Motor neuron (in vitro differentiated cells): Measurements from ENCODE around the gene ST6GAL1. TPM values are rescaled to one million over a fixed set of nuclear protein-coding genes. Genes with fewer than 3 reads are reported as not detected.
"Not testable (repeated sequence)": the region's sequence is repeated elsewhere in the genome, so short reads cannot be mapped to it uniquely, and the experiment has no call there.

Experiments used
- ATAC-seq, 8 experiments: fragments of 200-7000 bp; cut with Tn5 transposase; replicated peaks in 6 of 8; 2 replicates each; pipeline ENCODE4 v1.8.0; 2021; ENCODE audit warnings: mild to moderate bottlenecking in 8 of 8, moderate library complexity in 8 of 8
- H3K27ac ChIP-seq, 2 donors: fragments of 250-450 bp; sonication (Bioruptor Pico); 2 replicates each; pipeline ENCODE4 v1.9.0; 2021; ENCODE audit warnings: antibody characterized with exemption in 2 of 2, mild to moderate bottlenecking in 2 of 2, moderate library complexity in 1 of 2
- H3K4me1 ChIP-seq, 2 donors: fragments of 250-450 bp; sonication (Bioruptor Pico); replicated peaks in 1 of 2; 2 replicates each; pipeline ENCODE4 v1.6.1; 2021; ENCODE audit warnings: antibody characterized with exemption in 2 of 2, mild to moderate bottlenecking in 2 of 2, moderate library complexity in 1 of 2
- H3K4me3 ChIP-seq, 5 donors: fragments of 250-450 bp; sonication (Bioruptor Pico); 2 replicates each; pipeline ENCODE4 v1.9.0; 2021; ENCODE audit warnings: antibody characterized with exemption in 5 of 5, mild to moderate bottlenecking in 5 of 5, moderate library complexity in 4 of 5
- WGBS, 10 experiments: fragments of 450-650 bp; shearing (Covaris generic); methylation state at CpG; one replicate each; pipeline ENCODE4 v1.0.0; 2022; 5-methylcytosine and 5-hydroxymethylcytosine counted together
- in situ Hi-C, 9 experiments: fragments of 400-800 bp; cut with MboI; loops; one replicate each; pipeline ENCODE4 v1.15.0; 2021; ENCODE audit warnings: low sequenced_read_pairs in 9 of 9, low pct_unique_long_range_greater_than_20kb in 2 of 9; ENCODE audit not compliant: unreplicated experiment in 9 of 9
- total RNA-seq, 8 experiments: library from RNA; unstranded; fragments of 300-600 nt; gene quantifications; 2 replicates each; pipeline versions ENCODE4 v1.2.3 to v1.2.4, GENCODE V29; 2022

The ST6GAL1 gene
- total RNA-seq, 8 experiments from 2014 or later = 0.71 to 32.9 (median 18.6) TPM

DNA sequence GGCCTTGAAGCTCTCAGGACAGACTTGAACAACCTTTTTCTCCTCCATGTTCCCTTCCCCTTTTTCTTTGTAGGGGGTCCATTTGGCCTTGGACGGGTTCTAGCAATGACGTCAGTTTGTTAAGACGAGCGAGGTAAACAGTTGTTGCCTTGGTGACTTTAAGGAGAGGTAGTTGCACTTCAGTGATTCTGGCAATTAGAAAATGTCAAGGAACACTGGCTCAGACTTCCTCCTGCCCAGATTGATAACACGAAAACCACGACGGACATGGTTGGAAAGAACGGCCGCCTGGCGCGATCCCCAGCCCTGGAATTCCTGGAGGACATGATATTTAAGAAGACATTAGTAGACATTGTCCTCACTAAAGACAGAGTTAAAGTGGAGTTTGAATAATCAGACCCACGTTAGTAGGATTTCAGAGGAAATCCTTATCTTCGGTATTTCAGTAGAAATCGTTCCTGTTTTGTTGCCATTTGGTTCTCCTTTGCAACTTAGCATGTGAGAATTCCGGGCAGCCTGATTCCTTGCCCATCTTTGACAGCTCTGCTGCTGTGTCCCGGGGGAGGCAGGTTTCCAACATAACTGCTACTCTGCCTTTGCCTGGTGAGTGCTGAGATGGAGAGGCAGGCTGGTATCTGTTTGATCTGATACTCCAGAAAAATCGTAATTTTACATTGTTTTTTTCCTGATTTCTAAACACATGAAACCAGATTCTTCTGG is 87.3 kb downstream of the ST6GAL1 start:
- in situ Hi-C loops = no loop called here
- no peak overlapping the region for H3K4me3 ChIP-seq
- ATAC-seq = no peak
- H3K4me1 ChIP-seq = no peaks in the 10 kb centered on the region
- H3K27ac ChIP-seq = no peak overlapping the region
- WGBS, 10 experiments = 46 to 96% (median 83%) methylated on average over 2 to 15 of the region's 17 CpGs; no CpG with 5 or more reads in 2 of the 10 experiments

DNA sequence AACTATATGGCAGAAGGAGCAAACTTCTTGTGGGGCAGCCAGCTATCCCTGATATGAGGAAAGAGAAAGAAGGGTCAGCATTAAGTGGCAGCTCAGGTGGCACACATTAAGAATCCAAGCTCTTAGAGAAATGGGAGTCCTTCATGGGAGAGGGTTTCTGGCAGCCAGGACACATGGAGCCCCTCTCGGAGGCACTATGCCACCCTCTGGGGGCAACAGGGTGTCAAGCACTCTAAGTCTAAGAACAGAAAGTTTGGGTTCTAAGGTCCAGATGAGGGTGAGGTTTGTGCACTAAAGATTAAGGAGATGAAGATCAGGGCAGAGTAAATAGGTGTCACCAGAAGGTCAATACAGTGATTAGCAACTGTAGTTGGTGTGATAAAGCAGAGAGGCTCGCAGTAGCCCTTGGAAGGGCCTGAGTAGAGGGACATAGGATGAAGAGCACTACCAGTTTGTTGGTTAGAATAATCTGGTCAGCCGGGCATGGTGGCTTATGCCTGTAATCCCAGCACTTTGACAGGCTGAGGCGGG is 89.3 kb downstream of the ST6GAL1 start:
- H3K4me3 ChIP-seq = no peak overlapping the region
- H3K4me1 ChIP-seq = no peaks in the 10 kb centered on the region
- in situ Hi-C loops = no loop called here
- H3K27ac ChIP-seq = no peak overlapping the region
- no peak for ATAC-seq
- 4 to 100% (median 75%) methylated on average over 1 to 4 of the region's 4 CpGs; no CpG with 5 or more reads in 4 of the 10 experiments for WGBS, 10 experiments

DNA sequence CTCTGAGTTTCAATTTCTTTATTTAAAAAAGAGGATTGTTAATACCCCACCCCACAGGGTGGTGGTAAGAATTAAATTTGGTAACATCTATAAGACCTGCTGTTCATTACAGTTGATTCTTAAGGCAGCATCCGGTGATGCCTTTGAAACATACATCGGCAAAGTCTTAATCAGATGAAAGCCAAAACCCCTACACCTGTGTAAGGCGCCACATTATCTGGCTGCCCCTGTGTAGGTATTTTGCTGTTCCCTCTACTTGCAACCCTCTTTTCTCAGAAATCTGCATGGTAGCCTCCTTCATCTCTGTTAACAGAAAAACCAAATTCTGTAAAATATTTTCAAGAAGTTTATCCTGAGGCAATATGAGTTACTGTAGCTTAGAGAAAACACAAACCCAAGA is 90.0 kb downstream of the ST6GAL1 start:
- Histone ChIP-seq H3K27ac (no peak overlapping the region), H3K4me1 (no peaks in the 10 kb centered on the region), H3K4me3 (no peak overlapping the region)
- 64 to 100% (median 94%) methylated on average over 1 to 3 of the region's 3 CpGs; no CpG with 5 or more reads in 6 of the 10 experiments for WGBS, 10 experiments
- ATAC-seq = no peak
- in situ Hi-C loops = no loop called here

DNA sequence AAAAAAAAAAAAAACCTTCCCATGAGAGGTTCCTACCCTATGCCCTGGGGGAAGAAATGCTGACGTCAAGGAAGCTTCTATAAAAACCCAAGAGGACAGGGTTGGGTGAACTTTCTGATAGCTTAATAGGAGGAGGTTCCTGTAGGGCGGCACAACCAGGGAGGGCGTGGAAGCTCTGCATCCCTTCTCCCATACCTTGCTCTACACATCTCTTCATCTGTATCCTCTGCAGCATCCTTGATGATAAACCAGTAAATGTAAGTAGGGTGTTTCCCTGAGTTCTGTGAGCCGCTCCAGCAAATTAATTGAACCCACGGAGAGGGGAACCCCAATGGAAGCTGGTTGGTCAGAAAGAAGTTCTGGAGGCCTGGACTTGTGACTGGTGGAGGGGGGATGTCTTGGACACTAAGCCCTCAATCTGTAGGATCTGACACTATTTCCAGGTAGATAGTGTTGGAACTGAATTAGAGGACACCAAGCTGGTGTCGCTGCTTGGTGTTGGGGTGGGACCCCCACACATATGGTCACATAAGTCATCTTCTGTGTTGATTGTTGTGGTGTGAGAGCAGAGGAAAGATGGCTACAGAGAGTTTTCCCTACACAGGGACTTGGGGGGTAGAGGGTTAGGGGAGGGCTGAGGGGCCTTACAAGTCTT is 91.5 kb downstream of the ST6GAL1 start:
- no peak overlapping the region for H3K27ac ChIP-seq
- H3K4me3 ChIP-seq = no peak overlapping the region
- WGBS, 10 experiments = 38 to 100% (median 92%) methylated on average over 1 to 3 of the region's 6 CpGs; no CpG with 5 or more reads in 3 of the 10 experiments
- no peaks in the 10 kb centered on the region for H3K4me1 ChIP-seq
- peak in 1 of 8 experiments; percentile 52 for ATAC-seq
- in situ Hi-C loops = no loop called here

DNA sequence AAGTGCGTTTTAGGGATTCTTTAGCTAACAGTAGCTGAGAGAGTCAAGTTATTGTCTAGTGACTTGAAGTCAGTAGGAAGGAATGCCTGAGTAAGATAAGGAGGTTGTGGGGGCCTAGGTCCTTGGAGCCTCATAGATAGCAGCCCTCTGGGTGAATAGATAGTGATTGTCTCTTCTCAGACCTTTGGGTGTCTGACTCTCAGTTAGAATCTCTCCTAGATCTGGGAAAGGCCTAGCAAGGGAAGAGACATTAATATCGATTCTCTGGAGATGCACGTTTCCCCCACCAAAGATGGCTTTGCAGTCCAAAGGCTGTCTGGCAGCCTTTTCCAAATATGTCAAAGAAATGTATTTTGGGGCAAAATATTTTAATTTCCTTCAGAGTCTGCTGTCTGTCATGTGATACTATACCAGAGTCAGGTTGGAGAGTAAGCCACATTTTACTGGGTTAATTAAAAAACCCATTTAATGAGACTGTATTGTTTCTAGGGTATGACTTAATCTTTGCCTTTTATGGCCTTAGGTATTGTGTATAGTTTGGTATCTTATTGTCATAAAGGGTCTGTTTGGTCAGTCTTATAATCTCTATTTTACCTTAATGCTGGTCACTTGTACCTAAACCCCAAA is 92.2 kb downstream of the ST6GAL1 start:
- Histone ChIP-seq H3K27ac (no peak overlapping the region), H3K4me3 (no peak overlapping the region), H3K4me1 (no peaks in the 10 kb centered on the region)
- in situ Hi-C loops = no loop called here
- no peak for ATAC-seq
- WGBS, 10 experiments = 45 to 100% (median 90%) methylated on average over 1 to 2 of the region's 3 CpGs; no CpG with 5 or more reads in 2 of the 10 experiments

DNA sequence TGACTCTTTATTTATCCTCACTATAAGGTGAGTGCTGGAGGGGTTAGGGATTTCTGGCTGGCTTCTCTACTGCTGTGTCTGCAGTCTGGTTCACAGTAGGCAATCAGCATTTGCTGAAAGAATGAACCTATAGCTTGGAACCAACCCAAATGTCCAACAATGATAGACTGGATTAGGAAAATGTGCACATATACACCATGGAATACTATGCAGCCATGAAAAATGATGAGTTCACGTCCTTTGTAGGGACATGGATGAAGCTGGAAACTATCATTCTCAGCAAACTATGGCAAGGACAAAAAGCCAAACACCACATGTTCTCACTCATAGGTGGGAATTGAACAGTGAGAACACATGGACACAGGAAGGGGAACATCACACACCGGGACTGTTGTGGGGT is 93.0 kb downstream of the ST6GAL1 start:
- H3K4me1 ChIP-seq, in situ Hi-C loops, H3K4me3 ChIP-seq, H3K27ac ChIP-seq, ATAC-seq: not testable (repeated sequence)
- 67 to 100% methylated on average over 1 of the region's 2 CpGs; no CpG with 5 or more reads in 8 of the 10 experiments for WGBS, 10 experiments

DNA sequence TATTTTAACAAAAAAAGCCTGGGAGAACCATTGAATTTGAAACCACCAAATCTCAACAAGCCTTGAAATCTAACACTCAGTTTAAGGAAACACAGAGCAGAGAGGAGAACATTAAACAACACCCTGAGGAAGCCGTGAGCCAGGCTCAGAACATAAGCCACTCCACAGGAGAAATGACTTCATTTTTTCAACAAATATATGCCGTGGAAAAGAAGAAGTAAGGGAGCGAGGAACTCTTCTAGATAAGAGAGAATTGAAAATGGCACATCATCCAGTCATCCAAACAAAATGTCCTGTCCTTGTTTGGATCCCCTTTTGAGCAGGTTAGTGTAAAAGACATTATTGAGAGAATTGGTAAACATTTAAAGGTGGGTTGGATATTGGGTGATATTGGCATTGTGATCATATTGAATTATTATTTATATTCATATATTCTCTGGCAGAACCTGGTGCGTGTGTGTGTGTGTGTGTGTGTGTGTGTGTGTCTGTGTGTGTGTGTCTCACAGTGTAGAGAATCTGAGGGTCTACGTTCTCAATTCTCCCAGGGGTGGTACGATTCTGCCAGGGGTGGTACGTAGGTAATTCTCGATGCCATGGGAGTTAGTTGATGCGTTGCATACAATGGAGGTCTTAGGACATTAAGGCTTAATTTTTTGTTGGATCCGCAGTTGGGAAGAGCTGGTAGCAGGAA is 94.4 kb downstream of the ST6GAL1 start:
- Histone ChIP-seq H3K27ac (no peak overlapping the region), H3K4me1 (no peaks in the 10 kb centered on the region), H3K4me3 (no peak overlapping the region)
- in situ Hi-C loops = no loop called here
- ATAC-seq = no peak
- WGBS, 10 experiments = 20 to 94% (median 80%) methylated on average over 1 to 9 of the region's 10 CpGs; no CpG with 5 or more reads in 1 of the 10 experiments

DNA sequence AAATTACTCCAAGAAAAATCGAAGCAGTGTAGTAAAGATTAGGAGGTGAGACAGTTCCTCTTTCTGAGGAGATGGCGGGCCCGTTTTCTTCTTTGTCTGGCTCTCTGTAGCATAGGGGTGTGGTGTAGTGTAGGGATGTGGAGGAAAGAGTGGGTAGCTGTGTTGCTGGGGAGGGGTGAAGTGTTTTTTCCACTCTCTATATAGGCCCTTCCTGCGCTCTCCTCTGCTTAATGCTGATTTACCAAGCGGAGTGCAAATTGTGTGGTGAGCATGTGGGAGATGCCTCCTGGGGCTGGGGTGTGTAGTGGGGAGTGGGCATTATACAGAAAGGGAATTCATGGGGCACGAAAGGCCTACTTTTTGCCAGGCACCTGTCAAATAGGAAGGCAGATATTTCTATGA is 94.9 kb downstream of the ST6GAL1 start:
- 0 to 100% (median 78%) methylated on average over 1 to 3 of the region's 6 CpGs; no CpG with 5 or more reads in 2 of the 10 experiments for WGBS, 10 experiments
- Histone ChIP-seq H3K4me1 (no peaks in the 10 kb centered on the region), H3K27ac (no peak overlapping the region), H3K4me3 (no peak overlapping the region)
- in situ Hi-C loops = no loop called here
- no peak for ATAC-seq

DNA sequence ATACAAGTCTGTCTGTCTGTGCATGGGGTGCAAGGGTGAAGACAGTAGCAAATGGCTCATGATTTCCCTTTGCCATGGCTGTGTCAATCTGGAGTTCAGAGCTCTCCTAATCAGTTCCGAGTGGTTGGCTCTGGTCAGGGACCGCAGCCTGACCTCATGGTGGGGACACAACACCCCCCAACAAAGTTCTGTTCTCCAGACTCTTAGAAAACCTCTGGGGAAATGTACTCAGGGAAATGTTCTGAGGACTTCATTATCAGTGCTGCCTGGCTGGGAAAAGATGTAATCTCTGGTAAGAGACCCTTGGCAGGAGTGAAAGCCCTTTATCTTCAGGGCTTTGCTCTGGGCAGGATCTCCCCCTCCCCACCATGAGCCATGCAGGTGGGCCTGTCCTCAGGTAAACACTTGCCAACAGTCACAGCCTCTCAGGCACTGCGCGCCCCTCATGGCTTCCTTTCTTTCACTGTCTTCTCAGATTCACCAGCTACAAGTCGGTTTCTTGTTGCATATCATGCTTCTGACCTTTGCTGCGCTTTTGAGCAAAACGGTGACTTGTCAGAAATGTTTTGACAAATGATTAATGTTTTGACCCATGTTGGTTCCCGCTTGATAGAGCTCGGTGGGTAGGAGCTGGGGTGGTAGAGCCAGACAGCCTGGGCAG is 95.5 kb downstream of the ST6GAL1 start:
- in situ Hi-C loops = no loop called here
- ATAC-seq = no peak
- Histone ChIP-seq H3K4me3 (no peak overlapping the region), H3K4me1 (no peaks in the 10 kb centered on the region), H3K27ac (no peak overlapping the region)
- WGBS, 10 experiments = 8 to 90% (median 60%) methylated on average over 1 to 6 of the region's 9 CpGs; no CpG with 5 or more reads in 3 of the 10 experiments

DNA sequence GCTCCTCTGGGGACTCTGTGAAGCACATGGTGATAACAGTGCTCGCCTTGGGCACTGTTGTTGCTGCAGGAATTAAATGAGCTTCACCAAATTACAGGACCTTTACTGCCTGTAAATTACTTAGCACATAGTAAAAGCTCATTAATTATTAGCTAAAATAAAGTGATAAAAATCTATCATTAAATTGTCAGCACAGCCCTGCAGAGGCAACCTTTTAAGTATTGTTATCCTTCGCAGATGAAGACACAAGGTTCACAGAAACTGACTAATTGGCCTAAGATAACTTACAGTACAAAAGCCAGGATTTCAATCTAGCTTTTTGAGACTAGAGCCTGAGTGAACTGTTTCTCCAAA is 96.0 kb downstream of the ST6GAL1 start:
- 36 to 100% (median 94%) methylated on average over 1 to 2 of the region's 2 CpGs; no CpG with 5 or more reads in 3 of the 10 experiments for WGBS, 10 experiments
- in situ Hi-C loops = no loop called here
- ATAC-seq = no peak
- H3K4me3 ChIP-seq = no peak overlapping the region
- no peak overlapping the region for H3K27ac ChIP-seq
- H3K4me1 ChIP-seq = no peaks in the 10 kb centered on the region

DNA sequence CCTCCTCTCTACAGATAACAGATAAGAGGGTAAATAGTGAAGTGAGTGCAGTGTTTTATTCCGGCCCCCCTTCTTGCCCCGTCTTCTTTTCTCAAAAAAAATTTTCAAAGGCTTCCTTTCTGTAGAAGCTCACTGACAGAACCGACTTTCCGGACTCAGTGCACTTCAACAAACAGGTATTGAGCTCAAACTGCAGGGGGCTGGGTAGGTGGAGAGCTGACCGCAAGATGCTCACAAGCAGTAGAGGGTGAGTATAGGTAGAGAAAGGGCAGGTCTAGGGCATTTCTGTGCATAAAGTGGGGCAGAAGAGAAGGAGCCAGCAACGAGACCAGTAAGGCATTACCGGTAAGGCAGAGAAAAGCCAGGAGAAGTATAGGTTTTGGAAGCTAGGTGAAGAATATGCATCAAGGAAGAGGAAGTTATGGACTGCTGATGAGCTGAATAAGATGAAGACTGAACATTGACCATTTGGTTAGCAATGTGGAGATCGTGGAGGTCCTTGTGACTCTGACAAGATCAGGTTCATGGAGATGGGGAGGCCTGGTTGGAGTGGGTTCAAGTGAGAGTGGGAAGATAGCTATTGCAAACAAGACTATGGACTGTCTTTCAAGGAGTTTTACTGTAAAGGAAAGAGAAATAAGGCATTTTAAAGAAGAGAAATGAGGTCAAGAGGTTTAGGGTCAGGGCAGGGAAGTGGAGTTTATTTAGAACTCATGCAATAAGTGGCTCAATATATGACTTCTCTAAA is 97.4 kb downstream of the ST6GAL1 start:
- H3K4me3 ChIP-seq = no peak overlapping the region
- WGBS, 10 experiments = 25 to 100% (median 88%) methylated on average over 1 to 8 of the region's 8 CpGs
- H3K4me1 ChIP-seq = no peaks in the 10 kb centered on the region
- H3K27ac ChIP-seq = no peak overlapping the region
- in situ Hi-C loops = no loop called here
- no peak for ATAC-seq

DNA sequence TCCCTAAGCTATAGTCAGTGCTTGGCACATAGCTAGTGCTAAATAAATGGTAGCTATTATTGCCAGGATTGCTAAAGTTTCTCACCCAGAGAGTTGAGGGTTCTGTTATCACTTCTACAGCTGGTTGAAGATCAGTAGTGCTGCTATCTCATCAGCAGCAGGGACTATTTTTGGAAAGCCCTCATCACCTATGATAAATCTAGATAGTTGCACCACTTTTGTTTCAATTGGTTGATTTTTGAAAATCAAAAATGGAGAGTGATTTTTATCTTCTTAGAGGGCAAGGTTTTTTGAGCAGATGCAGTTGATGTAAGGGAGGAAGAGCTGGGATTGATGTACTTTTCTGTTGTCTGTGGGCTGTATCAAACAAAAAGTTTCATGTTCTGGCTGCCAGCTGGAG is 101.6 kb downstream of the ST6GAL1 start:
- Histone ChIP-seq H3K4me1 (no peaks in the 10 kb centered on the region), H3K27ac (no peak overlapping the region), H3K4me3 (no peak overlapping the region)
- ATAC-seq = no peak
- in situ Hi-C loops = no loop called here
